OCI-LY3 (cell line): ENCODE measurements around the gene ASTN2.

Experiments used
- H2AFZ ChIP-seq: fragments of 200-600, 300-600 bp; shearing (Covaris generic); 2 replicates; pipeline ENCODE4 v1.6.0; 2014; ENCODE audit warnings: antibody characterized with exemption, low read depth, low read length
- H3K27ac ChIP-seq: fragments of 200-600, 300-600 bp; sonication (generic); 2 replicates; pipeline ENCODE4 v1.5.1; 2014; ENCODE audit warnings: mild to moderate bottlenecking, low read length, moderate library complexity, mixed read lengths
- H3K27me3 ChIP-seq: fragments of 200-600, 300-600 bp; sonication (generic); 2 replicates; pipeline ENCODE4 v1.6.1; 2014; ENCODE audit warnings: low read depth, low read length, mixed read lengths
- H3K36me3 ChIP-seq: fragments of 200-600, 300-600 bp; sonication (generic); replicated peaks from 2 replicates; pipeline ENCODE3; 2014; ENCODE audit warnings: low read depth, low read length, mixed read lengths
- H3K4me1 ChIP-seq: fragments of 300-600, 200-600 bp; sonication (generic); 2 replicates; pipeline ENCODE4 v1.6.1; 2014; ENCODE audit warnings: low read length, mixed read lengths
- H3K4me2 ChIP-seq: fragments of 200-600, 300-600 bp; sonication (generic); 2 replicates; pipeline ENCODE4 v1.6.1; 2014; ENCODE audit warnings: low read length, mixed read lengths
- H3K4me3 ChIP-seq: fragments of 300-600, 200-600 bp; sonication (generic); 2 replicates; pipeline ENCODE4 v1.5.1; 2014; ENCODE audit warnings: antibody characterized with exemption, mild to moderate bottlenecking, low read length, moderate library complexity
- H3K79me2 ChIP-seq: fragments of 300-600, 200-600 bp; shearing (Covaris generic); 2 replicates; pipeline ENCODE4 v1.6.1; 2014; ENCODE audit warnings: mild to moderate bottlenecking, low read length, mixed read lengths
- H3K9ac ChIP-seq: fragments of 300-600, 200-600 bp; shearing (Covaris generic); 2 replicates; pipeline ENCODE4 v1.6.0; 2014; ENCODE audit warnings: mild to moderate bottlenecking, low read length, moderate library complexity
- H3K9me3 ChIP-seq: fragments of 200-600, 300-600 bp; shearing (Covaris generic); 2 replicates; pipeline ENCODE4 v1.6.1; 2014; ENCODE audit warnings: low read length, mixed read lengths; ENCODE audit not compliant: insufficient read depth
- H4K20me1 ChIP-seq: fragments of 200-600, 300-600 bp; sonication (generic); 2 replicates; pipeline ENCODE4 v1.6.1; 2016; ENCODE audit warnings: low read length, mixed read lengths; ENCODE audit not compliant: insufficient read depth
- CTCF ChIP-seq: fragments of 200-600, 300-600 bp; sonication (generic); IDR thresholded peaks from 2 replicates; pipeline ENCODE4 v1.5.1; 2014; ENCODE audit warnings: antibody characterized with exemption, low read length, low read depth
- EZH2phosphoT487 ChIP-seq: fragments of 200-600 bp; shearing (Covaris generic); IDR thresholded peaks from 2 replicates; pipeline ENCODE4 v1.6.1; 2018; ENCODE audit warnings: antibody characterized with exemption, mixed run types, low read depth

ASTN2 gene

DNA sequence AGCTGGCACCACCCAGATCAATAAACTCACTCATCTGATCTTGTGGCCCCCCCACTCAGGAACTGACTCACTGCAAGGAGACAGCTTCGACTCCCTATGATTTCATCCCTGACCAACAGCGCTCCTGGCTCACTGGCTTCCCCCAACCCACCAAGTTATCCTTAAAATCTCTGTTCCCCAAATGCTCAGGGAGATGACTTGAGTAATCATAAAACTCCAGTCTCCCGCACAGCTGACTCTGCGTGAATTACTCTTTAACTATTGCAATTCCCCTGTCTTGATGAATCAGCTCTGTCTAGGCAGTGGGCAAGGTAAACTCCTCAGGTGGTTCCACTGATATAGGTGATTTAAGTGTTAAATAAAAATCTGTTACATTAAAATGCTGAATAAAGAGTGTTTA is 729.7 kb downstream of the ASTN2 start:
- Histone ChIP-seq H3K4me2 (no peak overlapping the region), H2AFZ (no peak overlapping the region), H3K9me3 (0 out of 2 replicates have a peak, but pooled peaks cover 6% of the 10 kb centered on the region), H3K27me3 (no peaks in the 10 kb centered on the region), H3K36me3 (peaks cover 6% of the 10 kb centered on the region), H4K20me1 (peaks cover 23% of the 10 kb centered on the region; the same call in 1 of the 2 replicates), H3K4me1 (peaks cover 17% of the 10 kb centered on the region), H3K79me2 (peaks cover 28% of the 10 kb centered on the region), H3K27ac (no peak overlapping the region), H3K9ac (no peak overlapping the region), H3K4me3 (no peak overlapping the region)
- TF ChIP-seq EZH2phosphoT487 (no peak), CTCF (no peak)

GRCh38 chr9:116683535-116683934 is 731.3 kb downstream of the ASTN2 start:
- H4K20me1 ChIP-seq = 0 out of 2 replicates have a peak, but pooled peaks cover 7% of the 10 kb centered on the region
- H3K4me2 ChIP-seq = no peak overlapping the region
- H3K79me2 ChIP-seq = peaks cover 12% of the 10 kb centered on the region
- H3K4me3 ChIP-seq = no peak overlapping the region
- no peak overlapping the region for H2AFZ ChIP-seq
- no peaks in the 10 kb centered on the region for H3K27me3 ChIP-seq
- 0 out of 2 replicates have a peak, but pooled peaks cover 6% of the 10 kb centered on the region for H3K9me3 ChIP-seq
- TF ChIP-seq CTCF = no peak
- TF ChIP-seq EZH2phosphoT487 = no peak
- H3K27ac ChIP-seq = no peak overlapping the region
- no peak overlapping the region for H3K9ac ChIP-seq
- H3K4me1 ChIP-seq = peaks cover 15% of the 10 kb centered on the region
- H3K36me3 ChIP-seq = peaks cover 3% of the 10 kb centered on the region

GRCh38 chr9:116674210-116674980 is 740.5 kb downstream of the ASTN2 start:
- Histone ChIP-seq H3K4me3 (no peak overlapping the region), H2AFZ (no peak overlapping the region), H3K9ac (no peak overlapping the region), H3K27ac (no peak overlapping the region), H3K79me2 (no peaks in the 10 kb centered on the region), H3K36me3 (peaks cover 14% of the 10 kb centered on the region), H3K9me3 (peaks cover 13% of the 10 kb centered on the region), H3K27me3 (no peaks in the 10 kb centered on the region), H4K20me1 (no peaks in the 10 kb centered on the region), H3K4me1 (no peaks in the 10 kb centered on the region), H3K4me2 (no peak overlapping the region)
- TF ChIP-seq EZH2phosphoT487 = no peak
- TF ChIP-seq CTCF = no peak

DNA sequence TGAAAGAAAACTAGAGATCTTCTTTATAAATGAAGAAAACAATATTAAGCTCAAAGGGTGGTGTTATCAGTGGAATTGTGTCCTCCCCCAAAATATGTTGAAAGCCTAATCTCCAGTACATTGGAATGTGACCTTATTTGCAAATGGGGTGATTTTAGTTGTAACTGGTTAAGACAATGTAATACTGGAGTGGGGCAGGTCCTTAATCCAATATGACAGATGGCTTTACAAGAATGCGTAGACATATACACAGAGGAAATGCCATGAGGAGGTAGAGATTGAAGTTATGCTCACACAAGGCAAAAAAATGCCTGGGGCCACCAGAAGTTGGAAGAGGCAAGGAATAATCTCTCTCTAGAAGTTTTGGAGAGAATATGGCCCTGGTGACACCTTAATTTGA is 741.5 kb downstream of the ASTN2 start:
- H2AFZ ChIP-seq = no peak overlapping the region
- H3K4me2 ChIP-seq = no peak overlapping the region
- peaks cover 13% of the 10 kb centered on the region for H3K9me3 ChIP-seq
- peaks cover 14% of the 10 kb centered on the region for H3K36me3 ChIP-seq
- TF ChIP-seq CTCF = no peak
- no peak for TF ChIP-seq EZH2phosphoT487
- no peaks in the 10 kb centered on the region for H3K4me1 ChIP-seq
- H3K27ac ChIP-seq = no peak overlapping the region
- no peaks in the 10 kb centered on the region for H4K20me1 ChIP-seq
- H3K4me3 ChIP-seq = no peak overlapping the region
- no peak overlapping the region for H3K9ac ChIP-seq
- H3K27me3 ChIP-seq = no peaks in the 10 kb centered on the region
- H3K79me2 ChIP-seq = no peaks in the 10 kb centered on the region
